GM23338 (cell line): Measurements from ENCODE around the gene TTC3. TPM values are rescaled to one million over a fixed set of nuclear protein-coding genes. Genes with fewer than 3 reads are reported as not detected.

Source experiments
- ATAC-seq: fragments of 200-7000 bp; cut with Tn5 transposase; 3 replicates; pipeline ENCODE4 v1.9.1; 2020
- DNase-seq: peaks from one replicate; pipeline ENCODE4 v3.0.0-alpha.2; 2015; ENCODE audit warnings: low spot score
- H2AFZ ChIP-seq: fragments of 200-600 bp; sonication (generic); 2 replicates; pipeline ENCODE4 v1.8.0; 2016; ENCODE audit warnings: antibody characterized with exemption, mild to moderate bottlenecking, moderate library complexity
- H3F3A ChIP-seq: fragments of 200-600 bp; sonication (generic); replicated peaks from 2 replicates; pipeline ENCODE4 v1.8.0; 2017; ENCODE audit warnings: antibody characterized with exemption, mixed run types, low read depth
- H3K27ac ChIP-seq: fragments of 200-600 bp; sonication (generic); 2 replicates; pipeline ENCODE4 v1.6.1; 2016; ENCODE audit warnings: low read depth
- H3K27me3 ChIP-seq: fragments of 200-600 bp; sonication (generic); 2 replicates; pipeline ENCODE4 v1.8.0; 2016; ENCODE audit warnings: mild to moderate bottlenecking, mixed run types, moderate library complexity; ENCODE audit not compliant: insufficient read depth
- H3K36me3 ChIP-seq: fragments of 200-600 bp; sonication (generic); 2 replicates; pipeline ENCODE4 v1.8.0; 2016; ENCODE audit warnings: mild to moderate bottlenecking; ENCODE audit not compliant: insufficient read depth
- H3K4me1 ChIP-seq: fragments of 200-600 bp; sonication (generic); 2 replicates; pipeline ENCODE4 v1.8.0; 2016; ENCODE audit warnings: mild to moderate bottlenecking, moderate library complexity; ENCODE audit not compliant: insufficient read depth
- H3K4me2 ChIP-seq: fragments of 200-600 bp; sonication (generic); 2 replicates; pipeline ENCODE4 v1.7.1; 2017; ENCODE audit warnings: mixed run types
- H3K4me3 ChIP-seq: fragments of 200-600 bp; sonication (generic); 2 replicates; pipeline ENCODE4 v1.6.1; 2016; ENCODE audit warnings: mixed run types
- H3K79me2 ChIP-seq: fragments of 200-600 bp; sonication (generic); replicated peaks from 2 replicates; pipeline ENCODE4 v1.8.0; 2017; ENCODE audit warnings: mild to moderate bottlenecking; ENCODE audit not compliant: insufficient read depth
- H3K9me2 ChIP-seq: fragments of 200-600 bp; sonication (generic); 2 replicates; pipeline ENCODE4 v1.8.0; 2017; ENCODE audit not compliant: insufficient read depth
- H4K20me1 ChIP-seq: fragments of 200-600 bp; sonication (generic); replicated peaks from 2 replicates; pipeline ENCODE4 v1.8.0; 2017; ENCODE audit warnings: mild to moderate bottlenecking; ENCODE audit not compliant: insufficient read depth
- H3K27ac Mint-ChIP-seq: 2 replicates; pipeline ENCODE4 v1.8.0; 2020; ENCODE audit warnings: inconsistent platforms, mild to moderate bottlenecking, moderate library complexity, mixed read lengths
- H3K27me3 Mint-ChIP-seq: 3 replicates; pipeline ENCODE4 v1.8.0; 2022; ENCODE audit warnings: low read depth, mild to moderate bottlenecking, moderate library complexity, mixed read lengths, inconsistent platforms; ENCODE audit not compliant: insufficient read depth, poor library complexity
- H3K36me3 Mint-ChIP-seq: 3 replicates; pipeline ENCODE4 v1.8.0; 2021; ENCODE audit warnings: low read depth, mild to moderate bottlenecking, inconsistent platforms, moderate library complexity, mixed read lengths
- H3K4me1 Mint-ChIP-seq: 3 replicates; pipeline ENCODE4 v1.8.0; 2020; ENCODE audit warnings: mild to moderate bottlenecking, inconsistent platforms, mixed read lengths
- H3K4me3 Mint-ChIP-seq: 3 replicates; pipeline ENCODE4 v1.8.0; 2021; ENCODE audit warnings: moderate library complexity, mild to moderate bottlenecking, inconsistent platforms, mixed read lengths
- H3K9me3 Mint-ChIP-seq: 3 replicates; pipeline ENCODE4 v1.8.0; 2020; ENCODE audit warnings: moderate library complexity, mild to moderate bottlenecking, inconsistent platforms, mixed read lengths
- CREB1 ChIP-seq: fragments of 250-450 bp; sonication (Bioruptor Pico); IDR thresholded peaks from 2 replicates; pipeline ENCODE4 v1.5.0; 2020; ENCODE audit warnings: low read depth, mild to moderate bottlenecking, moderate library complexity
- CTCF ChIP-seq, 2 experiments: fragments of 200-600 bp in 1 of 2; sonication (generic) in 1 of 2; conservative IDR thresholded peaks; 2 replicates each; pipeline versions ENCODE4 v1.5.1 to v1.6.1; 2016 to 2017; ENCODE audit warnings: antibody characterized with exemption in 2 of 2, low read depth in 2 of 2, mild to moderate bottlenecking in 2 of 2, moderate library complexity in 1 of 2
- ETS1 ChIP-seq: IDR thresholded peaks from 2 replicates; pipeline ENCODE4 v1.6.1; 2016; ENCODE audit warnings: antibody characterized with exemption
- EZH2 ChIP-seq: fragments of 200-600 bp; sonication (generic); IDR thresholded peaks from one replicate; pipeline ENCODE4 v1.8.0; 2017; ENCODE audit warnings: antibody characterized with exemption, mild to moderate bottlenecking, low read depth; ENCODE audit not compliant: unreplicated experiment
- JUNB ChIP-seq: IDR thresholded peaks from one replicate; pipeline ENCODE4 v1.6.1; 2016; ENCODE audit warnings: antibody characterized with exemption; ENCODE audit not compliant: unreplicated experiment
- NANOG ChIP-seq: IDR thresholded peaks from 2 replicates; pipeline ENCODE4 v1.6.1; 2016; ENCODE audit warnings: antibody characterized with exemption, borderline replicate concordance
- POLR2AphosphoS5 ChIP-seq: IDR thresholded peaks from 2 replicates; pipeline ENCODE4 v1.6.1; 2016; ENCODE audit warnings: antibody characterized with exemption, low read depth
- REST ChIP-seq: IDR thresholded peaks from one replicate; pipeline ENCODE4 v1.6.1; 2018; ENCODE audit warnings: antibody characterized with exemption; ENCODE audit not compliant: unreplicated experiment
- STAT1 ChIP-seq: IDR thresholded peaks from one replicate; pipeline ENCODE4 v1.6.1; 2016; ENCODE audit warnings: antibody characterized with exemption; ENCODE audit not compliant: unreplicated experiment
- ZNF114 ChIP-seq: fragments of 250-450 bp; sonication (Bioruptor Pico); IDR thresholded peaks from 2 replicates; pipeline ENCODE4 v1.5.0; 2020; ENCODE audit warnings: mild to moderate bottlenecking, moderate library complexity
- ZNF331 ChIP-seq: fragments of 250-450 bp; sonication (Bioruptor Pico); IDR thresholded peaks from 2 replicates; pipeline ENCODE4 v1.5.0; 2020; ENCODE audit warnings: low read depth, mild to moderate bottlenecking, moderate library complexity
- ZNF462 ChIP-seq: fragments of 250-450 bp; sonication (Bioruptor Pico); IDR thresholded peaks from 2 replicates; pipeline ENCODE4 v1.5.0; 2020; ENCODE audit warnings: mild to moderate bottlenecking, moderate library complexity
- polyA plus RNA-seq: library from polyadenylated mRNA; unstranded; fragments of >200 nt; fragmentation: Nextera tagmentation; extraction: Ambion mirVana; gene quantifications from 2 replicates; pipeline ENCODE4 v1.2.1, GENCODE V29; 2016
- total RNA-seq: library from RNA; depleted of rRNA; stranded (reverse); fragments of >200 nt; shearing (Covaris generic); gene quantifications from 2 replicates; pipeline ENCODE4 v1.2.3, GENCODE V29; 2014

TTC3 gene
- total and polyA plus RNA-seq, 2 experiments from 2014 or later: 28.9 to 48.6 TPM

- TF ChIP-seq ETS1: no peak
Measured at GRCh38 chr21:37164742-37165141, 91.7 kb downstream of the TTC3 start (continued).

GRCh38 chr21:37165586-37165985, 92.5 kb downstream of the TTC3 start:
- Histone ChIP-seq H3K79me2 (no peaks in the 10 kb centered on the region), H3K4me3 (no peak overlapping the region), H3F3A (no peaks in the 10 kb centered on the region), H3K27me3 (no peaks in the 10 kb centered on the region), H3K9me2 (no peaks in the 10 kb centered on the region), H3K4me2 (no peak overlapping the region), H3K36me3 (no peaks in the 10 kb centered on the region), H2AFZ (no peak overlapping the region), H3K27ac (no peak overlapping the region), H4K20me1 (no peaks in the 10 kb centered on the region), H3K4me1 (no peaks in the 10 kb centered on the region)
- no peaks in the 10 kb centered on the region for H3K27me3 Mint-ChIP-seq
- DNase-seq: no peak
- peaks cover 10% of the 10 kb centered on the region; the same call in 2 of the 3 replicates for H3K36me3 Mint-ChIP-seq
- H3K27ac Mint-ChIP-seq: no peak overlapping the region
- ATAC-seq: no peak
- H3K4me1 Mint-ChIP-seq: peaks cover 4% of the 10 kb centered on the region
- no peak overlapping the region for H3K4me3 Mint-ChIP-seq
- no peaks in the 10 kb centered on the region for H3K9me3 Mint-ChIP-seq
- TF ChIP-seq CTCF (conservative IDR thresholded peaks at IDR 0.05; ENCODE audit: low read depth in 2 of 2) (no peak), ETS1 (no peak), ZNF114 (no peak), NANOG (no peak), POLR2AphosphoS5 (no peak), EZH2 (no peak), CREB1 (CRISPR knock-in tag) (no peak), STAT1 (no peak), REST (no peak), JUNB (no peak), ZNF331 (no peak), ZNF462 (CRISPR knock-in tag) (no peak)
